Astrocyte (in vitro differentiated cells and primary cell): ENCODE measurements around the gene GTF3C1.

Source experiments
- CTCF ChIP-seq: IDR thresholded peaks from 2 replicates; pipeline ENCODE4 v1.5.1; 2011; ENCODE audit warnings: low read depth, mild to moderate bottlenecking, inconsistent platforms, low read length, moderate library complexity; ENCODE audit not compliant: insufficient read depth
- EZH2 ChIP-seq: IDR thresholded peaks from 2 replicates; pipeline ENCODE4 v1.6.1; 2012; ENCODE audit warnings: mild to moderate bottlenecking, low read length, inconsistent platforms; ENCODE audit not compliant: insufficient read depth

- TF ChIP-seq CTCF = no peak
- TF ChIP-seq EZH2 = no peak
Measured at GRCh38 chr16:27506771-27507170, 42.9 kb downstream of the GTF3C1 start.
